ENCODE results near the gene PROCR.

DNA sequence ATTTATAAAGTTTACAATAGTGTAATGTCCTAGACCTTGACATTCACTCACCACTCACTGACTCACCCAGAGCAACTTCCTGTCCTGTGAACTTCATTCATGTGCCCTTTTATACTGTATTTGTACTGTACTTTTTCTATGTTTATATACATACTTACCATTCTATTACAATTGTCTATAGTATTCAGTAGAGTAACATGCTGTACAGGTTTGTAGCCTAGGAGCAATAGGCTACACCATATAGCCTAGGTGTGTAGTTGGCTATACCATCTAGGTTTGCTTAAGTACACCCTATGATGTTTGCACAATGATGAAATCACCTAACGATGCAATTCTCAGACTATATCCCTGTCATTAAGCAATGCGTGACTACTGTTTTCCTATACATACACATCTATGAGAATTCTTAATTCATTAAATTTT, 42.2 kb upstream of the PROCR start:
- no peak for TF ChIP-seq TAF1 (conservative IDR thresholded peaks at IDR 0.05)
- TF ChIP-seq, protein P1, sequence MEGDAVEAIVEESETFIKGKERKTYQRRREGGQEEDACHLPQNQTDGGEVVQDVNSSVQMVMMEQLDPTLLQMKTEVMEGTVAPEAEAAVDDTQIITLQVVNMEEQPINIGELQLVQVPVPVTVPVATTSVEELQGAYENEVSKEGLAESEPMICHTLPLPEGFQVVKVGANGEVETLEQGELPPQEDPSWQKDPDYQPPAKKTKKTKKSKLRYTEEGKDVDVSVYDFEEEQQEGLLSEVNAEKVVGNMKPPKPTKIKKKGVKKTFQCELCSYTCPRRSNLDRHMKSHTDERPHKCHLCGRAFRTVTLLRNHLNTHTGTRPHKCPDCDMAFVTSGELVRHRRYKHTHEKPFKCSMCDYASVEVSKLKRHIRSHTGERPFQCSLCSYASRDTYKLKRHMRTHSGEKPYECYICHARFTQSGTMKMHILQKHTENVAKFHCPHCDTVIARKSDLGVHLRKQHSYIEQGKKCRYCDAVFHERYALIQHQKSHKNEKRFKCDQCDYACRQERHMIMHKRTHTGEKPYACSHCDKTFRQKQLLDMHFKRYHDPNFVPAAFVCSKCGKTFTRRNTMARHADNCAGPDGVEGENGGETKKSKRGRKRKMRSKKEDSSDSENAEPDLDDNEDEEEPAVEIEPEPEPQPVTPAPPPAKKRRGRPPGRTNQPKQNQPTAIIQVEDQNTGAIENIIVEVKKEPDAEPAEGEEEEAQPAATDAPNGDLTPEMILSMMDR (IDR thresholded peaks at IDR 0.05; ENCODE audit: low read depth, low read length, missing input control) = no peak
- TF ChIP-seq RAD21 (IDR thresholded peaks at IDR 0.05) = no peak
- no peak for TF ChIP-seq SP1 (IDR thresholded peaks at IDR 0.05)
- TF ChIP-seq, protein P2, sequence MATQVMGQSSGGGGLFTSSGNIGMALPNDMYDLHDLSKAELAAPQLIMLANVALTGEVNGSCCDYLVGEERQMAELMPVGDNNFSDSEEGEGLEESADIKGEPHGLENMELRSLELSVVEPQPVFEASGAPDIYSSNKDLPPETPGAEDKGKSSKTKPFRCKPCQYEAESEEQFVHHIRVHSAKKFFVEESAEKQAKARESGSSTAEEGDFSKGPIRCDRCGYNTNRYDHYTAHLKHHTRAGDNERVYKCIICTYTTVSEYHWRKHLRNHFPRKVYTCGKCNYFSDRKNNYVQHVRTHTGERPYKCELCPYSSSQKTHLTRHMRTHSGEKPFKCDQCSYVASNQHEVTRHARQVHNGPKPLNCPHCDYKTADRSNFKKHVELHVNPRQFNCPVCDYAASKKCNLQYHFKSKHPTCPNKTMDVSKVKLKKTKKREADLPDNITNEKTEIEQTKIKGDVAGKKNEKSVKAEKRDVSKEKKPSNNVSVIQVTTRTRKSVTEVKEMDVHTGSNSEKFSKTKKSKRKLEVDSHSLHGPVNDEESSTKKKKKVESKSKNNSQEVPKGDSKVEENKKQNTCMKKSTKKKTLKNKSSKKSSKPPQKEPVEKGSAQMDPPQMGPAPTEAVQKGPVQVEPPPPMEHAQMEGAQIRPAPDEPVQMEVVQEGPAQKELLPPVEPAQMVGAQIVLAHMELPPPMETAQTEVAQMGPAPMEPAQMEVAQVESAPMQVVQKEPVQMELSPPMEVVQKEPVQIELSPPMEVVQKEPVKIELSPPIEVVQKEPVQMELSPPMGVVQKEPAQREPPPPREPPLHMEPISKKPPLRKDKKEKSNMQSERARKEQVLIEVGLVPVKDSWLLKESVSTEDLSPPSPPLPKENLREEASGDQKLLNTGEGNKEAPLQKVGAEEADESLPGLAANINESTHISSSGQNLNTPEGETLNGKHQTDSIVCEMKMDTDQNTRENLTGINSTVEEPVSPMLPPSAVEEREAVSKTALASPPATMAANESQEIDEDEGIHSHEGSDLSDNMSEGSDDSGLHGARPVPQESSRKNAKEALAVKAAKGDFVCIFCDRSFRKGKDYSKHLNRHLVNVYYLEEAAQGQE (IDR thresholded peaks at IDR 0.05) = no peak
- no peak for TF ChIP-seq EGR1 (IDR thresholded peaks at IDR 0.05; ENCODE audit: low read depth in 2 of 2)
- TF ChIP-seq, protein P3, sequence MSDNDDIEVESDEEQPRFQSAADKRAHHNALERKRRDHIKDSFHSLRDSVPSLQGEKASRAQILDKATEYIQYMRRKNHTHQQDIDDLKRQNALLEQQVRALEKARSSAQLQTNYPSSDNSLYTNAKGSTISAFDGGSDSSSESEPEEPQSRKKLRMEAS (IDR thresholded peaks at IDR 0.05) = no peak
- TF ChIP-seq JUND (IDR thresholded peaks at IDR 0.05) = no peak
- no peak for TF ChIP-seq GABPA (IDR thresholded peaks at IDR 0.05 in 1 of 2, conservative IDR thresholded peaks at IDR 0.05 in 1 of 2)
- no peak for TF ChIP-seq NR2F2 (IDR thresholded peaks at IDR 0.05)
- no peak for TF ChIP-seq RXRA (IDR thresholded peaks at IDR 0.05)
- TF ChIP-seq HNF4A (conservative IDR thresholded peaks at IDR 0.05) = no peak
- TF ChIP-seq YY1 (IDR thresholded peaks at IDR 0.05) = no peak

Measured in liver (tissue), 3 donors.